Endothelial cell of umbilical vein (primary cell): ENCODE data around the gene LLGL2. TPM values are rescaled to one million over a fixed set of nuclear protein-coding genes. Genes with fewer than 3 reads are reported as not detected.

Experiments
- BruUV-seq: library from RNA; stranded (reverse); fragments of 400-500 nt; replicated peaks from 2 replicates; lab custom pipeline; 2021; lab: Mats Ljungman, UMichigan
- CTCF ChIA-PET: fragments of 300-600, 350-600 bp; sonication (Branson Sonifier 250); formaldehyde crosslinking; loops from one replicate; lab custom pipeline; 2021; ENCODE audit warnings: antibody characterized with exemption, inconsistent platforms; lab: Charles Lee
- POLR2A ChIA-PET: fragments of 300-600, 350-600 bp; sonication (Branson Sonifier 250); formaldehyde crosslinking; loops from one replicate; lab custom pipeline; 2021; ENCODE audit warnings: antibody characterized with exemption, inconsistent platforms; lab: Charles Lee
- DNase-seq: peaks from one replicate; pipeline ENCODE4 v3.0.0-alpha.2; 2011; ENCODE audit warnings: low read depth, low spot score
- FAIRE-seq: peaks from 2 replicates; lab custom pipeline; 2011; peaks lifted over from hg19 to GRCh38; lab: Jason Lieb, UNC
- H2AFZ ChIP-seq: 2 replicates; pipeline ENCODE4 v1.6.0; 2012; ENCODE audit warnings: low read depth, low read length, control low read depth, inconsistent platforms
- H3K27ac ChIP-seq: 2 replicates; pipeline ENCODE4 v1.5.1; 2011; ENCODE audit warnings: low read depth, mild to moderate bottlenecking, control low read depth, low read length, moderate library complexity; ENCODE audit not compliant: insufficient read depth
- H3K27me3 ChIP-seq, 2 experiments: 2 replicates each; pipeline versions ENCODE4 v1.6.0 to v1.6.1; 2011; ENCODE audit warnings: low read length in 2 of 2, mixed read lengths in 1 of 2; ENCODE audit not compliant: control insufficient read depth in 2 of 2, insufficient read depth in 2 of 2
- H3K36me3 ChIP-seq, 2 experiments: 2 replicates in 1 of 2; 3 replicates in 1 of 2; pipeline ENCODE4 v1.5.1; 2011; ENCODE audit warnings: low read length in 2 of 2, mild to moderate bottlenecking in 1 of 2, moderate library complexity in 1 of 2; ENCODE audit not compliant: control insufficient read depth in 2 of 2, insufficient read depth in 2 of 2; ENCODE audit errors: extremely low read depth in 1 of 2
- H3K4me1 ChIP-seq: 3 replicates; pipeline ENCODE4 v1.5.1; 2011; ENCODE audit warnings: mild to moderate bottlenecking, low read length; ENCODE audit not compliant: control insufficient read depth, insufficient read depth; ENCODE audit errors: extremely low read depth
- H3K4me2 ChIP-seq: 2 replicates; pipeline ENCODE4 v1.6.1; 2011; ENCODE audit warnings: low read length, control low read depth, mixed read lengths; ENCODE audit not compliant: insufficient read depth
- H3K4me3 ChIP-seq, 3 experiments: fragments of 200-600 bp in 1 of 3; sonication (generic), shearing (Covaris generic) in 1 of 3; replicated peaks in 1 of 3; 2 replicates each; pipeline ENCODE4 v1.5.1; 2011 to 2016; ENCODE audit warnings: control low read depth in 3 of 3, low read length in 3 of 3, mild to moderate bottlenecking in 2 of 3, inconsistent platforms in 1 of 3, low read depth in 1 of 3, moderate library complexity in 1 of 3; ENCODE audit not compliant: insufficient read depth in 1 of 3
- H3K79me2 ChIP-seq: 2 replicates; pipeline ENCODE4 v1.6.0; 2012; ENCODE audit warnings: low read length, inconsistent platforms; ENCODE audit not compliant: control insufficient read depth, insufficient read depth
- H3K9ac ChIP-seq: replicated peaks from 2 replicates; pipeline ENCODE3; 2011; ENCODE audit warnings: low read length, control low read depth; ENCODE audit not compliant: insufficient read depth; ENCODE audit errors: extremely low read depth
- H3K9me1 ChIP-seq: replicated peaks from 3 replicates; pipeline ENCODE4 v1.6.0; 2011; ENCODE audit warnings: mild to moderate bottlenecking, low read length; ENCODE audit not compliant: control insufficient read depth, insufficient read depth; ENCODE audit errors: extremely low read depth
- H3K9me3 ChIP-seq: replicated peaks from 2 replicates; pipeline ENCODE4 v1.5.1; 2012; ENCODE audit warnings: low read length, inconsistent platforms; ENCODE audit not compliant: control insufficient read depth, insufficient read depth
- H4K20me1 ChIP-seq: replicated peaks from 2 replicates; pipeline ENCODE3; 2011; ENCODE audit warnings: mild to moderate bottlenecking, low read length; ENCODE audit not compliant: control insufficient read depth, insufficient read depth; ENCODE audit errors: extremely low read depth
- CTCF ChIP-seq, 2 donors: IDR thresholded peaks; 1 replicate in 1 of 2; 2 replicates in 1 of 2; pipeline ENCODE4 v1.5.1; 2011; ENCODE audit warnings: low read length in 2 of 2, mild to moderate bottlenecking in 2 of 2, moderate library complexity in 2 of 2, control low read depth in 1 of 2, inconsistent platforms in 1 of 2, low read depth in 1 of 2; ENCODE audit not compliant: insufficient read depth in 1 of 2; ENCODE audit errors: extremely low read depth in 1 of 2
- EZH2 ChIP-seq: IDR thresholded peaks from 2 replicates; pipeline ENCODE4 v1.6.1; 2012; ENCODE audit warnings: borderline replicate concordance, low read depth, mild to moderate bottlenecking, moderate library complexity, low read length, inconsistent platforms; ENCODE audit not compliant: severe bottlenecking
- FOS ChIP-seq: IDR thresholded peaks from 2 replicates; pipeline ENCODE4 v1.6.1; 2011; ENCODE audit warnings: mild to moderate bottlenecking, low read length, moderate library complexity, borderline replicate concordance; ENCODE audit not compliant: insufficient read depth
- GATA2 ChIP-seq: IDR thresholded peaks from 2 replicates; pipeline ENCODE4 v1.7.0; 2011; ENCODE audit warnings: low read depth, mild to moderate bottlenecking, moderate library complexity, mixed read lengths, low read length; ENCODE audit not compliant: insufficient read length, insufficient read depth
- JUN ChIP-seq: IDR thresholded peaks from 2 replicates; pipeline ENCODE4 v1.6.1; 2011; ENCODE audit warnings: borderline replicate concordance, low read depth; ENCODE audit not compliant: insufficient read length, insufficient read depth
- MAX ChIP-seq: IDR thresholded peaks from 2 replicates; pipeline ENCODE4 v1.6.1; 2011; ENCODE audit not compliant: insufficient read depth, insufficient read length
- MYC ChIP-seq: IDR thresholded peaks from one replicate; pipeline ENCODE4 v1.6.1; 2011; ENCODE audit warnings: mild to moderate bottlenecking, low read depth, low read length
- POLR2A ChIP-seq: IDR thresholded peaks from 2 replicates; pipeline ENCODE4 v1.6.1; 2012; ENCODE audit warnings: low read depth, mild to moderate bottlenecking, control low read depth, low read length
- POLR2AphosphoS5 ChIP-seq: IDR thresholded peaks from 2 replicates; pipeline ENCODE4 v1.6.1; 2012; ENCODE audit warnings: low read depth, mild to moderate bottlenecking, control low read depth, low read length, moderate library complexity; ENCODE audit not compliant: insufficient read depth
- dilution Hi-C: fragments of 300-500 bp; cut with MboI; formaldehyde crosslinking; loops from one replicate; pipeline ENCODE4 v1.15.0; 2019; ENCODE audit warnings: low sequenced_read_pairs; ENCODE audit not compliant: extremely low pct_ligation_motif_present
- intact Hi-C: fragments of 100-400 bp; cut with micrococcal nuclease; formaldehyde crosslinking; loops from one replicate; pipeline ENCODE4 v1.10.0; 2022
- polyA plus RNA-seq, 4 experiments: library from polyadenylated mRNA; depleted of rRNA in 3 of 4; stranded (reverse) in 3 of 4; unstranded in 1 of 4; fragments of >200 nt; gene quantifications; 2 replicates each; pipeline versions ENCODE4 v1.2.1 to v1.2.3, GENCODE V29; 2011 to 2012; ENCODE audit warnings: missing spikeins in 1 of 4
- total RNA-seq: library from RNA; stranded (reverse); gene quantifications from 2 replicates; pipeline ENCODE4 v1.2.3, GENCODE V29; 2021

LLGL2 gene
- total and polyA plus RNA-seq, 2 donors (not counting 3 experiments of a cell fraction or from before 2014, with no cell fraction given) = 5.3 to 5.4 TPM

GRCh38 chr17:75602644-75603043, 77.1 kb downstream of the LLGL2 start:
- H3K27ac ChIP-seq = no peak overlapping the region
- no peaks in the 10 kb centered on the region for H4K20me1 ChIP-seq
- no peaks in the 10 kb centered on the region for H3K36me3 ChIP-seq
- CTCF ChIA-PET = interaction anchor here (1.3 to 4.8 kb wide), 6 partner anchors 11 to 147 kb away, joined by 3 to 67 read pairs (median 22); partner anchors contain the start of gene SMIM5
- H3K4me3 ChIP-seq = no peak overlapping the region
- POLR2A ChIA-PET = interaction anchor here (0.6 kb wide), 1 partner anchor 16 kb away, joined by 3 read pairs; no protein-coding TSS in a partner anchor
- DNase-seq (no peak), FAIRE-seq (no peak)
- no peak overlapping the region for H2AFZ ChIP-seq
- H3K4me2 ChIP-seq = no peak overlapping the region
- no peaks in the 10 kb centered on the region for H3K27me3 ChIP-seq
- intact Hi-C loops = no loop called here
- H3K4me1 ChIP-seq = no peaks in the 10 kb centered on the region
- H3K9me1 ChIP-seq = no peaks in the 10 kb centered on the region
- TF ChIP-seq MYC (no peak), JUN (no peak), CTCF (IDR thresholded peaks at IDR 0.05; ENCODE audit: extremely low read depth in 1 of 2, insufficient read depth in 1 of 2, low read depth in 1 of 2, low read length in 2 of 2) (no peak)
- no peak overlapping the region for H3K9ac ChIP-seq
- no peaks in the 10 kb centered on the region for H3K79me2 ChIP-seq
- no peaks in the 10 kb centered on the region for H3K9me3 ChIP-seq
- dilution Hi-C loops = no loop called here
- no TSS peak for BruUV-seq

GRCh38 chr17:75603123-75603522, 77.6 kb downstream of the LLGL2 start:
- Histone ChIP-seq H3K36me3 (no peaks in the 10 kb centered on the region), H3K27ac (no peak overlapping the region), H3K9me3 (no peaks in the 10 kb centered on the region), H2AFZ (no peak overlapping the region), H3K4me1 (no peaks in the 10 kb centered on the region), H3K9ac (no peak overlapping the region), H3K27me3 (no peaks in the 10 kb centered on the region), H3K4me3 (no peak overlapping the region), H3K79me2 (no peaks in the 10 kb centered on the region), H4K20me1 (no peaks in the 10 kb centered on the region), H3K9me1 (no peaks in the 10 kb centered on the region), H3K4me2 (no peak overlapping the region)
- DNase-seq (no peak), FAIRE-seq (no peak)
- ChIA-PET POLR2A (interaction anchor here (0.6 kb wide), 1 partner anchor 17 kb away, joined by 3 read pairs; no protein-coding TSS in a partner anchor), CTCF (interaction anchor here (1.7 to 4.8 kb wide), 6 partner anchors 12 to 146 kb away, joined by 3 to 67 read pairs (median 22); partner anchors contain the start of gene SMIM5)
- intact Hi-C loops (no loop called here), dilution Hi-C loops (no loop called here)
- TF ChIP-seq GATA2 (no peak), MYC (no peak), POLR2AphosphoS5 (no peak), POLR2A (no peak), FOS (no peak), JUN (no peak), MAX (no peak), EZH2 (no peak), CTCF (IDR thresholded peaks at IDR 0.05; ENCODE audit: extremely low read depth in 1 of 2, insufficient read depth in 1 of 2, low read depth in 1 of 2, low read length in 2 of 2) (no peak)
- no TSS peak for BruUV-seq
